Liver (tissue), 3 donors: ENCODE data around the gene C1QTNF3.

Source experiments
- CTCF ChIP-seq: fragments of 150-350 bp; IDR thresholded peaks from 2 replicates; pipeline ENCODE4 v1.5.1; 2017; ENCODE audit warnings: improper control_type of control experiment, low read depth, low read length; ENCODE audit not compliant: missing input control
- EGR1 ChIP-seq, 2 donors: IDR thresholded peaks; 2 replicates each; pipeline ENCODE4 v1.6.1; 2016 to 2018; ENCODE audit warnings: antibody characterized with exemption in 2 of 2, low read depth in 2 of 2
- GABPA ChIP-seq, 2 donors: IDR thresholded peaks in 1 of 2; conservative IDR thresholded peaks in 1 of 2; 2 replicates each; pipeline ENCODE4 v1.6.1; 2016; ENCODE audit warnings: antibody characterized with exemption in 2 of 2, mild to moderate bottlenecking in 1 of 2, moderate library complexity in 1 of 2
- HNF4G ChIP-seq: IDR thresholded peaks from 2 replicates; pipeline ENCODE4 v1.6.1; 2016; ENCODE audit warnings: antibody characterized with exemption
- JUND ChIP-seq, 2 donors: IDR thresholded peaks; 2 replicates each; pipeline ENCODE4 v1.6.1; 2016; ENCODE audit warnings: antibody characterized with exemption in 2 of 2
- TAF1 ChIP-seq: conservative IDR thresholded peaks from 2 replicates; pipeline ENCODE4 v1.6.1; 2016; ENCODE audit warnings: antibody characterized with exemption, mild to moderate bottlenecking
- YY1 ChIP-seq: IDR thresholded peaks from 2 replicates; pipeline ENCODE4 v1.6.1; 2016; ENCODE audit warnings: antibody characterized with exemption, mild to moderate bottlenecking
- ZBTB33 ChIP-seq: IDR thresholded peaks from 2 replicates; pipeline ENCODE4 v1.6.1; 2016; ENCODE audit warnings: antibody characterized with exemption
- donor health status: healthy.
- donor health status: healthy.

- no peak for TF ChIP-seq CTCF
- TF ChIP-seq YY1 = no peak
- TF ChIP-seq ZBTB33 = no peak
- no peak for TF ChIP-seq JUND (IDR thresholded peaks at IDR 0.05)
- no peak for TF ChIP-seq TAF1
- no peak for TF ChIP-seq EGR1 (IDR thresholded peaks at IDR 0.05; ENCODE audit: low read depth in 2 of 2)
- TF ChIP-seq GABPA (IDR thresholded peaks at IDR 0.05 in 1 of 2, conservative IDR thresholded peaks at IDR 0.05 in 1 of 2) = no peak
- no peak for TF ChIP-seq HNF4G
Observed at GRCh38 chr5:34003941-34004340, 39.1 kb downstream of the C1QTNF3 start.
